Panc1 (cell line): Measurements from ENCODE around the gene GBP6. TPM values are rescaled to one million over a fixed set of nuclear protein-coding genes. Genes with fewer than 3 reads are reported as not detected.

ENCODE experiments used
- ATAC-seq: fragments of 200-7000 bp; cut with Tn5 transposase; 2 replicates; pipeline ENCODE4 v1.9.1; 2020; ENCODE audit warnings: mild to moderate bottlenecking, moderate library complexity
- BruUV-seq: library from RNA; stranded (reverse); fragments of 400-500 nt; replicated peaks from 2 replicates; lab custom pipeline; 2021; lab: Mats Ljungman, UMichigan
- CTCF ChIA-PET: fragments of 300-600 bp; sonication (Branson Sonifier 250); formaldehyde crosslinking; loops from one replicate; lab custom pipeline; 2022; ENCODE audit warnings: antibody characterized with exemption; lab: Charles Lee
- POLR2A ChIA-PET: fragments of 300-600 bp; sonication (Branson Sonifier 250); formaldehyde crosslinking; loops from one replicate; lab custom pipeline; 2022; ENCODE audit warnings: antibody characterized with exemption; lab: Charles Lee
- DNase-seq: peaks from one replicate; pipeline ENCODE4 v3.0.0-alpha.2; 2010; ENCODE audit warnings: low read depth, low spot score
- H3K27ac ChIP-seq: 2 replicates; pipeline ENCODE4 v1.5.1; 2011; ENCODE audit warnings: mild to moderate bottlenecking, low read length, inconsistent platforms
- H3K27me3 ChIP-seq: fragments of 200-500 bp; sonication (Bioruptor generic); 2 replicates; pipeline ENCODE4 v1.6.0; 2014; ENCODE audit warnings: low read length, inconsistent platforms; ENCODE audit not compliant: control insufficient read depth, insufficient read depth
- H3K36me3 ChIP-seq: fragments of 200-500 bp; sonication (Bioruptor generic); 2 replicates; pipeline ENCODE4 v1.5.1; 2014; ENCODE audit warnings: inconsistent platforms, mild to moderate bottlenecking, low read length, moderate library complexity; ENCODE audit not compliant: control insufficient read depth, insufficient read depth
- H3K4me1 ChIP-seq: 2 replicates; pipeline ENCODE4 v1.5.1; 2011; ENCODE audit warnings: inconsistent platforms, mild to moderate bottlenecking, low read length, moderate library complexity; ENCODE audit not compliant: control insufficient read depth, insufficient read depth
- H3K4me3 ChIP-seq, 2 experiments: 2 replicates each; pipeline ENCODE4 v1.5.1; 2011 to 2012; ENCODE audit warnings: low read depth in 2 of 2, low read length in 2 of 2, mild to moderate bottlenecking in 2 of 2, inconsistent platforms in 1 of 2, moderate library complexity in 1 of 2
- H3K9me3 ChIP-seq: fragments of 200-500 bp; sonication (Bioruptor generic); 2 replicates; pipeline ENCODE4 v1.5.1; 2014; ENCODE audit warnings: low read depth, mild to moderate bottlenecking, inconsistent platforms, low read length, moderate library complexity; ENCODE audit not compliant: control insufficient read depth, insufficient read depth
- CTCF ChIP-seq: fragments of 450-650 bp; IDR thresholded peaks from 2 replicates; pipeline ENCODE4 v1.5.1; 2017; ENCODE audit warnings: mild to moderate bottlenecking
- POLR2AphosphoS5 ChIP-seq: IDR thresholded peaks from 2 replicates; pipeline ENCODE4 v1.6.1; 2012; ENCODE audit warnings: mild to moderate bottlenecking, low read depth, low read length, moderate library complexity
- SIN3A ChIP-seq: IDR thresholded peaks from 2 replicates; pipeline ENCODE4 v1.6.1; 2012; ENCODE audit warnings: low read depth, mild to moderate bottlenecking, low read length, moderate library complexity, borderline replicate concordance; ENCODE audit not compliant: insufficient read depth
- TCF7L2 ChIP-seq: IDR thresholded peaks from 2 replicates; pipeline ENCODE4 v1.6.1; 2011; ENCODE audit warnings: mild to moderate bottlenecking, low read depth, low read length, inconsistent platforms
- in situ Hi-C: cut with HindIII; loops from 2 replicates; pipeline ENCODE4 v1.10.0; 2016; ENCODE audit warnings: low sequenced_read_pairs, low pct_unique_long_range_greater_than_20kb
- intact Hi-C: fragments of 100-400 bp; cut with micrococcal nuclease; formaldehyde crosslinking; loops from one replicate; pipeline ENCODE4 v1.10.0; 2022; ENCODE audit not compliant: unreplicated experiment
- total RNA-seq: library from RNA; stranded (reverse); gene quantifications from one replicate; pipeline ENCODE4 v1.2.1, GENCODE V29; 2021; ENCODE audit not compliant: unreplicated experiment
- TF ChIP-seq, protein P1 (sequence below), 2 experiments: IDR thresholded peaks; 2 replicates each; pipeline ENCODE4 v1.6.1; 2011 to 2012; ENCODE audit warnings: low read depth in 2 of 2, control low read depth in 1 of 2, low read length in 1 of 2, mild to moderate bottlenecking in 1 of 2, moderate library complexity in 1 of 2; ENCODE audit not compliant: insufficient read depth in 1 of 2

The GBP6 gene
- total RNA-seq, 1 experiment from 2014 or later: not detected

GRCh38 chr1:89347296-89347695 lies 16.6 kb upstream of the GBP6 start:
- H3K27ac ChIP-seq: no peak overlapping the region

DNA sequence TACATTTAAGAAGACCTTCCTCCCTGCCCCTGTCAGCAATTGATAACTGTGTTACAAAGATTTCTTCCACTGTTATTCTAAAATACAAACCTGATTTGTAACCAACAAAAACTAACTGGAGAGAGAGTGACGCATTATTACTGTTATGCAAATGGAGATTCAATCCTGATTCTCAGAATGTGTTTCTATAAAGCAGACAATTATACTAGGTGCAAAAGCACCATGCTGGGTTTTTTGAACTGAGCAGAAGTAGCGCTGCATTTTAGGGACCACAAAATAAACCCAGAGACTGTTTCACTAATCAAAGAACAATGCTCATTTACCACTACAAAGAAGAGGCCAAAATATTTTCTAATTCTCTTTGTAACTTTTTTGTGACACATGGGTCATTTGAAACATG lies 13.6 kb upstream of the GBP6 start:
- ChIA-PET POLR2A (no interaction called here), CTCF (no interaction called here)
- DNase-seq (no peak), ATAC-seq (no peak)
- TF ChIP-seq POLR2AphosphoS5 (no peak), TCF7L2 (no peak), CTCF (no peak), SIN3A (no peak)
- TF ChIP-seq, protein P1, sequence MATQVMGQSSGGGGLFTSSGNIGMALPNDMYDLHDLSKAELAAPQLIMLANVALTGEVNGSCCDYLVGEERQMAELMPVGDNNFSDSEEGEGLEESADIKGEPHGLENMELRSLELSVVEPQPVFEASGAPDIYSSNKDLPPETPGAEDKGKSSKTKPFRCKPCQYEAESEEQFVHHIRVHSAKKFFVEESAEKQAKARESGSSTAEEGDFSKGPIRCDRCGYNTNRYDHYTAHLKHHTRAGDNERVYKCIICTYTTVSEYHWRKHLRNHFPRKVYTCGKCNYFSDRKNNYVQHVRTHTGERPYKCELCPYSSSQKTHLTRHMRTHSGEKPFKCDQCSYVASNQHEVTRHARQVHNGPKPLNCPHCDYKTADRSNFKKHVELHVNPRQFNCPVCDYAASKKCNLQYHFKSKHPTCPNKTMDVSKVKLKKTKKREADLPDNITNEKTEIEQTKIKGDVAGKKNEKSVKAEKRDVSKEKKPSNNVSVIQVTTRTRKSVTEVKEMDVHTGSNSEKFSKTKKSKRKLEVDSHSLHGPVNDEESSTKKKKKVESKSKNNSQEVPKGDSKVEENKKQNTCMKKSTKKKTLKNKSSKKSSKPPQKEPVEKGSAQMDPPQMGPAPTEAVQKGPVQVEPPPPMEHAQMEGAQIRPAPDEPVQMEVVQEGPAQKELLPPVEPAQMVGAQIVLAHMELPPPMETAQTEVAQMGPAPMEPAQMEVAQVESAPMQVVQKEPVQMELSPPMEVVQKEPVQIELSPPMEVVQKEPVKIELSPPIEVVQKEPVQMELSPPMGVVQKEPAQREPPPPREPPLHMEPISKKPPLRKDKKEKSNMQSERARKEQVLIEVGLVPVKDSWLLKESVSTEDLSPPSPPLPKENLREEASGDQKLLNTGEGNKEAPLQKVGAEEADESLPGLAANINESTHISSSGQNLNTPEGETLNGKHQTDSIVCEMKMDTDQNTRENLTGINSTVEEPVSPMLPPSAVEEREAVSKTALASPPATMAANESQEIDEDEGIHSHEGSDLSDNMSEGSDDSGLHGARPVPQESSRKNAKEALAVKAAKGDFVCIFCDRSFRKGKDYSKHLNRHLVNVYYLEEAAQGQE (IDR thresholded peaks at IDR 0.05; ENCODE audit: insufficient read depth in 1 of 2, low read depth in 2 of 2, low read length in 1 of 2): no peak
- H3K27me3 ChIP-seq: 0 out of 2 replicates have a peak, but pooled peaks cover 2% of the 10 kb centered on the region
- intact Hi-C loops (no loop called here), in situ Hi-C loops (no loop called here)
- H3K9me3 ChIP-seq: no peaks in the 10 kb centered on the region
- no peak overlapping the region for H3K4me3 ChIP-seq
- no TSS peak for BruUV-seq
- H3K4me1 ChIP-seq: no peaks in the 10 kb centered on the region
- H3K27ac ChIP-seq: no peak overlapping the region
- H3K36me3 ChIP-seq: no peaks in the 10 kb centered on the region

More at GRCh38 chr1:89347296-89347695, 16.6 kb upstream of the GBP6 start:
- H3K4me3 ChIP-seq: no peak overlapping the region
- H3K27me3 ChIP-seq: 0 out of 2 replicates have a peak, but pooled peaks cover 2% of the 10 kb centered on the region
- TF ChIP-seq SIN3A: no peak
- no peak for TF ChIP-seq CTCF
- TF ChIP-seq, protein P1 (IDR thresholded peaks at IDR 0.05; ENCODE audit: insufficient read depth in 1 of 2, low read depth in 2 of 2, low read length in 1 of 2): no peak
- TF ChIP-seq POLR2AphosphoS5: no peak
- no peak for TF ChIP-seq TCF7L2
- DNase-seq: no peak
- no peaks in the 10 kb centered on the region for H3K9me3 ChIP-seq
- H3K4me1 ChIP-seq: no peaks in the 10 kb centered on the region
- in situ Hi-C loops (no loop called here), intact Hi-C loops (no loop called here)
- ChIA-PET CTCF (interaction anchor here (0.6 kb wide), 1 partner anchor 669 kb away, joined by 4 read pairs; no protein-coding TSS in a partner anchor), POLR2A (no interaction called here)
- H3K36me3 ChIP-seq: no peaks in the 10 kb centered on the region
- no peak for ATAC-seq
- BruUV-seq: no TSS peak
